Measurements from ENCODE around the gene CELF4.

CELF4 gene

DNA sequence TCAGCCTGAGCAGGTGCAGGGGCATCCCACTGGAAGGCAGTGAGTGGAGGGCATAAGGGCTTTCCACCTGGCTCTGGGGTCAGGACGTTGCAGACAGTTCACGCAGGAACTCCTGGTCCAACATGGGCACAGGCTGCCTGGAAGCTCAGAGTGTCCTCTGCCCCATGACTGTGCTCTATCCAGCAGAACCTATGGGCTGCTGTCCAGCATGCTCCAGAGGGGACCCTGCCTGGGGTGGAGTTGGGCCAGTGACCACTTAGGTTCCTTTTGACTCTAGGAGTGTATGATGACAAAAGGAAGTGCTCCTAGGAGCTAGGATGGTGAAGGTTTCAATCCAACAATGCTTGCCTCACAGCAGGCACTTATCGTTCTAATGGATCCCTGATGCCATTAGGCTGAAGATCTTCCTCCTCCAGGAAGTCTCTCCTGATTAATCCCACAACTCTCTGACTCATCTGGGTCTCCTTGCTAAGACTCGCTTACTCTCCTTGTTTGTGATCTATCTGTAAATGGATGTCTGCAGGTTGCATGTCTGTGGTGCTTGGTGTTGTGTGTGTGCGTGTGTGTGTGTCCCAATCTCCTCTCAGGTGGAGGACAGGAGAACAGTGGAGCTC lies 224.0 kb downstream of the CELF4 start:
- H3K79me2 ChIP-seq (ENCODE audit: insufficient read depth, low read length), result no peaks in the 10 kb centered on the region
- no peak for TF ChIP-seq EZH2phosphoT487 (conservative IDR thresholded peaks at IDR 0.05; ENCODE audit: low read length)
- TF ChIP-seq, protein P1, sequence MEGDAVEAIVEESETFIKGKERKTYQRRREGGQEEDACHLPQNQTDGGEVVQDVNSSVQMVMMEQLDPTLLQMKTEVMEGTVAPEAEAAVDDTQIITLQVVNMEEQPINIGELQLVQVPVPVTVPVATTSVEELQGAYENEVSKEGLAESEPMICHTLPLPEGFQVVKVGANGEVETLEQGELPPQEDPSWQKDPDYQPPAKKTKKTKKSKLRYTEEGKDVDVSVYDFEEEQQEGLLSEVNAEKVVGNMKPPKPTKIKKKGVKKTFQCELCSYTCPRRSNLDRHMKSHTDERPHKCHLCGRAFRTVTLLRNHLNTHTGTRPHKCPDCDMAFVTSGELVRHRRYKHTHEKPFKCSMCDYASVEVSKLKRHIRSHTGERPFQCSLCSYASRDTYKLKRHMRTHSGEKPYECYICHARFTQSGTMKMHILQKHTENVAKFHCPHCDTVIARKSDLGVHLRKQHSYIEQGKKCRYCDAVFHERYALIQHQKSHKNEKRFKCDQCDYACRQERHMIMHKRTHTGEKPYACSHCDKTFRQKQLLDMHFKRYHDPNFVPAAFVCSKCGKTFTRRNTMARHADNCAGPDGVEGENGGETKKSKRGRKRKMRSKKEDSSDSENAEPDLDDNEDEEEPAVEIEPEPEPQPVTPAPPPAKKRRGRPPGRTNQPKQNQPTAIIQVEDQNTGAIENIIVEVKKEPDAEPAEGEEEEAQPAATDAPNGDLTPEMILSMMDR (IDR thresholded peaks at IDR 0.05; ENCODE audit: insufficient read depth, low read length, poor library complexity, severe bottlenecking), result no peak

DNA sequence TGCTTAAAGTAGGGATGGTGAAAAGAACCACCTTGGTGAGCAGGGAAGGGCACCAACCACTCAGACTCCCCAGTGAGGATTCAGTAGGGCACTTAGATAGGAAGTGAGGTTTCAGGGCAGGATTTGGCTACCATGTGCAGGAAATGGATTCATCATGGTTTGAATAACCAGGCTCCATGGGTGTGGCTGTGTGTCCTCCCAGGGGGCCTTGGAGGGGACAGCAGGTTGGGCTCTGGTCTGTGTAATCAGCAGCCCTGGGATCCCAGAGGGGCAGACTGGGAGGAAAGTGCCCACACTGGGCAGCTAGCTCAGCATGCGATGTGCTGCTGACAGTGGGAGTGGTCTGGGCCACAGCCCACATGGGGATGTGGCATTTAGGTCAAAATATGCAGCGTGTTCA lies 224.6 kb downstream of the CELF4 start:
- no peak for TF ChIP-seq EZH2phosphoT487 (conservative IDR thresholded peaks at IDR 0.05; ENCODE audit: low read length)
- TF ChIP-seq, protein P1 (IDR thresholded peaks at IDR 0.05; ENCODE audit: insufficient read depth, low read length, poor library complexity, severe bottlenecking), result no peak
- Histone ChIP-seq H3K9me2 (replicated peaks; ENCODE audit: insufficient read depth, low read length) (no peaks in the 10 kb centered on the region), H3K36me3 (ENCODE audit: low read length) (no peaks in the 10 kb centered on the region), H3K27me3 (ENCODE audit: low read length) (no peaks in the 10 kb centered on the region), H2AFZ (ENCODE audit: low read depth, low read length, severe bottlenecking) (no peak overlapping the region), H3K79me2 (ENCODE audit: insufficient read depth, low read length) (no peaks in the 10 kb centered on the region), H4K20me1 (ENCODE audit: low read depth, low read length) (no peaks in the 10 kb centered on the region), H3K9me3 (ENCODE audit: insufficient read depth, low read length) (no peaks in the 10 kb centered on the region), H3K4me2 (ENCODE audit: low read depth, low read length, poor library complexity, severe bottlenecking) (no peak overlapping the region), H3K4me3 (ENCODE audit: insufficient read depth, low read length, poor library complexity, severe bottlenecking) (no peak overlapping the region), H3K27ac (ENCODE audit: low read depth, low read length) (no peak overlapping the region), H3F3A (ENCODE audit: insufficient read depth) (no peaks in the 10 kb centered on the region), H3K9ac (ENCODE audit: low read length) (no peak overlapping the region)

More for the DNA sequence above, 224.0 kb downstream of the CELF4 start:
- Histone ChIP-seq H3K4me2 (ENCODE audit: low read depth, low read length, poor library complexity, severe bottlenecking) (no peak overlapping the region), H3K27ac (ENCODE audit: low read depth, low read length) (no peak overlapping the region), H3K9me3 (ENCODE audit: insufficient read depth, low read length) (no peaks in the 10 kb centered on the region), H3K36me3 (ENCODE audit: low read length) (no peaks in the 10 kb centered on the region), H3F3A (ENCODE audit: insufficient read depth) (no peaks in the 10 kb centered on the region), H3K4me3 (ENCODE audit: insufficient read depth, low read length, poor library complexity, severe bottlenecking) (no peak overlapping the region), H3K9ac (ENCODE audit: low read length) (no peak overlapping the region), H3K9me2 (replicated peaks; ENCODE audit: insufficient read depth, low read length) (no peaks in the 10 kb centered on the region), H4K20me1 (ENCODE audit: low read depth, low read length) (no peaks in the 10 kb centered on the region), H2AFZ (ENCODE audit: low read depth, low read length, severe bottlenecking) (no peak overlapping the region), H3K27me3 (ENCODE audit: low read length) (no peaks in the 10 kb centered on the region)

DNA sequence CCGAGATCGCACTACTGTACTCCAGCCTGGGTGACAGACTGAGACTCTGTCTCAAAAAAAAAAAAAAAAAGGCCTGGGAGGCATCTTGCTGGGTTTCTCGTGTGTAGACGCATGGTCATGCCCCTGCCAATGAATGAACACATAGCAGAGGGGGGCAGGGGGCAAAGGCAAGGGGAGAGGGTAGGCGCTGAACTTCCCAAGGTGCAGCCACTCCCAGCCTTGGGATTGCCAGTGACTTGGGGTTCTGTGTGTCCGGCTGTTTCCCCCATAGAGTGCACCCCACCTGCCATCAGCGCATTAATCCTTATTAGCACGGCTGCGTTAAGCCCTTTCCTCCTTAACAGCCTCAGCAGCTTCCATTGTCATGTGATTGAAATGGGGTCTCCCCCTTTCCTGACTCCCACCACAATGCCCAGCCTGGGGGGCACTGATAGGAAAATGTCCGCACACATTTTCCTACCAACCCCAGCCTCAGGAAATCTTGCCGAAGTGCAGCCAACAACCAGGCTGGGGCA lies 225.8 kb downstream of the CELF4 start:
- Histone ChIP-seq H3K79me2 (ENCODE audit: insufficient read depth, low read length) (no peaks in the 10 kb centered on the region), H3K9me3 (ENCODE audit: insufficient read depth, low read length) (no peaks in the 10 kb centered on the region), H3K27ac (ENCODE audit: low read depth, low read length) (no peak overlapping the region), H3K9me2 (replicated peaks; ENCODE audit: insufficient read depth, low read length) (no peaks in the 10 kb centered on the region), H3K36me3 (ENCODE audit: low read length) (no peaks in the 10 kb centered on the region), H3F3A (ENCODE audit: insufficient read depth) (no peaks in the 10 kb centered on the region), H4K20me1 (ENCODE audit: low read depth, low read length) (no peaks in the 10 kb centered on the region), H2AFZ (ENCODE audit: low read depth, low read length, severe bottlenecking) (no peak overlapping the region), H3K4me3 (ENCODE audit: insufficient read depth, low read length, poor library complexity, severe bottlenecking) (no peak overlapping the region), H3K9ac (ENCODE audit: low read length) (no peak overlapping the region), H3K27me3 (ENCODE audit: low read length) (no peaks in the 10 kb centered on the region), H3K4me2 (ENCODE audit: low read depth, low read length, poor library complexity, severe bottlenecking) (no peak overlapping the region)
- TF ChIP-seq EZH2phosphoT487 (conservative IDR thresholded peaks at IDR 0.05; ENCODE audit: low read length), result no peak
- TF ChIP-seq, protein P1 (IDR thresholded peaks at IDR 0.05; ENCODE audit: insufficient read depth, low read length, poor library complexity, severe bottlenecking), result no peak
